ENCODE data around the gene AGAP1.

DNA sequence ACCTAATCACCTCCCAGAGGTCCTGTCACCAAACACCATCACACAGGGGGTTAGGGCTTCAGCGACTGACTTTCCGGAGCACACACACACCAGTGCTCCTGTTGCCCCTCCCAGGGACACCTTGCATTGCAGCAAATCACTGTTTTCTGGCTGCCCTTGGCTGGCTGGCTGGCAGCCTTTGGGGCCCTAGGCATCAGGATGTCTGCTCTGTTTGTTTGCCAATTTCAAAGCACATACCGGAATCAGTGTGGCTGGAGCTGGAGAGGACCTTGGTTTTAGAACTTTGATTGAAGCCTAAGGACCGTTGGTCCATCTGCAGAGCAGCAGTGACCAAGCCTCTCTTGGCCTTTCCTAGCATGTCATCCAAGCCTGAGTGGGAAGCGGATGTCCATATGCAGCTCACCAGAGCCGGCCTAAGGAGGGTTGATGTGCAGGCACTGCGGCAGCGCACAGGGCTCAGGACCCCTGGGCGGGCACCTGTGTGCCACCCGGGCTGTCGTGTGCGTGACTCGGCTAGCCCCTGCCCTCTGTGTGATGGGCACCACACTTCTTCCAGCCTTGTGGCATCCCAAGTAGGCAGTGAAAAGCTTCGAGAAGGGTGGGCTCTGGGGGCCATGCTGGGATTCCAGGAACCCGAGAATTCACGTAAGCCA, 612.2 kb downstream of the AGAP1 start:
- TF ChIP-seq, protein P1, sequence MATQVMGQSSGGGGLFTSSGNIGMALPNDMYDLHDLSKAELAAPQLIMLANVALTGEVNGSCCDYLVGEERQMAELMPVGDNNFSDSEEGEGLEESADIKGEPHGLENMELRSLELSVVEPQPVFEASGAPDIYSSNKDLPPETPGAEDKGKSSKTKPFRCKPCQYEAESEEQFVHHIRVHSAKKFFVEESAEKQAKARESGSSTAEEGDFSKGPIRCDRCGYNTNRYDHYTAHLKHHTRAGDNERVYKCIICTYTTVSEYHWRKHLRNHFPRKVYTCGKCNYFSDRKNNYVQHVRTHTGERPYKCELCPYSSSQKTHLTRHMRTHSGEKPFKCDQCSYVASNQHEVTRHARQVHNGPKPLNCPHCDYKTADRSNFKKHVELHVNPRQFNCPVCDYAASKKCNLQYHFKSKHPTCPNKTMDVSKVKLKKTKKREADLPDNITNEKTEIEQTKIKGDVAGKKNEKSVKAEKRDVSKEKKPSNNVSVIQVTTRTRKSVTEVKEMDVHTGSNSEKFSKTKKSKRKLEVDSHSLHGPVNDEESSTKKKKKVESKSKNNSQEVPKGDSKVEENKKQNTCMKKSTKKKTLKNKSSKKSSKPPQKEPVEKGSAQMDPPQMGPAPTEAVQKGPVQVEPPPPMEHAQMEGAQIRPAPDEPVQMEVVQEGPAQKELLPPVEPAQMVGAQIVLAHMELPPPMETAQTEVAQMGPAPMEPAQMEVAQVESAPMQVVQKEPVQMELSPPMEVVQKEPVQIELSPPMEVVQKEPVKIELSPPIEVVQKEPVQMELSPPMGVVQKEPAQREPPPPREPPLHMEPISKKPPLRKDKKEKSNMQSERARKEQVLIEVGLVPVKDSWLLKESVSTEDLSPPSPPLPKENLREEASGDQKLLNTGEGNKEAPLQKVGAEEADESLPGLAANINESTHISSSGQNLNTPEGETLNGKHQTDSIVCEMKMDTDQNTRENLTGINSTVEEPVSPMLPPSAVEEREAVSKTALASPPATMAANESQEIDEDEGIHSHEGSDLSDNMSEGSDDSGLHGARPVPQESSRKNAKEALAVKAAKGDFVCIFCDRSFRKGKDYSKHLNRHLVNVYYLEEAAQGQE (IDR thresholded peaks at IDR 0.05; ENCODE audit: insufficient read depth in 1 of 2, low read depth in 2 of 2, low read length in 2 of 2), result no peak
- TF ChIP-seq SIN3A (IDR thresholded peaks at IDR 0.05; ENCODE audit: borderline replicate concordance, insufficient read depth, low read length), result no peak
